Measurements from ENCODE around the gene SLITRK6. TPM values are rescaled to one million over a fixed set of nuclear protein-coding genes. Genes with fewer than 3 reads are reported as not detected.
A peak's percentile ranks its signal among the peaks of the same experiment; 100 is the strongest.

The SLITRK6 gene, protein sequence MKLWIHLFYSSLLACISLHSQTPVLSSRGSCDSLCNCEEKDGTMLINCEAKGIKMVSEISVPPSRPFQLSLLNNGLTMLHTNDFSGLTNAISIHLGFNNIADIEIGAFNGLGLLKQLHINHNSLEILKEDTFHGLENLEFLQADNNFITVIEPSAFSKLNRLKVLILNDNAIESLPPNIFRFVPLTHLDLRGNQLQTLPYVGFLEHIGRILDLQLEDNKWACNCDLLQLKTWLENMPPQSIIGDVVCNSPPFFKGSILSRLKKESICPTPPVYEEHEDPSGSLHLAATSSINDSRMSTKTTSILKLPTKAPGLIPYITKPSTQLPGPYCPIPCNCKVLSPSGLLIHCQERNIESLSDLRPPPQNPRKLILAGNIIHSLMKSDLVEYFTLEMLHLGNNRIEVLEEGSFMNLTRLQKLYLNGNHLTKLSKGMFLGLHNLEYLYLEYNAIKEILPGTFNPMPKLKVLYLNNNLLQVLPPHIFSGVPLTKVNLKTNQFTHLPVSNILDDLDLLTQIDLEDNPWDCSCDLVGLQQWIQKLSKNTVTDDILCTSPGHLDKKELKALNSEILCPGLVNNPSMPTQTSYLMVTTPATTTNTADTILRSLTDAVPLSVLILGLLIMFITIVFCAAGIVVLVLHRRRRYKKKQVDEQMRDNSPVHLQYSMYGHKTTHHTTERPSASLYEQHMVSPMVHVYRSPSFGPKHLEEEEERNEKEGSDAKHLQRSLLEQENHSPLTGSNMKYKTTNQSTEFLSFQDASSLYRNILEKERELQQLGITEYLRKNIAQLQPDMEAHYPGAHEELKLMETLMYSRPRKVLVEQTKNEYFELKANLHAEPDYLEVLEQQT
- 0.11 and 0.13 TPM in 2 replicates for total RNA-seq (2021; fragmentation: NEBNext Ultra II Directional; extraction: Animal tissue kit (Norgen Biotek cat#: 25700))
- polyA plus RNA-seq (2011; rRNA removed) = 0.03 and 0.17 TPM in 2 replicates
- polyA plus RNA-seq (2011; cell fraction: cytosol; rRNA removed) = 0.01 TPM
- 0.06 TPM for polyA plus RNA-seq (2011; cell fraction: nucleus; rRNA removed)
- polyA plus RNA-seq (2012, experiment 1 of 2) = 0.06 to 0.50 TPM (median 0.15 TPM) in 4 replicates
- not detected for polyA plus RNA-seq (2012, experiment 2 of 2)
- polyA plus RNA-seq (2013, experiment 1 of 2) = 0.32 TPM
- polyA plus RNA-seq (2013, experiment 2 of 2) = 0.33 TPM
- 0.09 and 0.17 TPM in 2 replicates for polyA minus RNA-seq (2011; rRNA and poly(A)+ RNA removed)
- not detected for polyA minus RNA-seq (2011; cell fraction: cytosol; rRNA and poly(A)+ RNA removed)
- polyA minus RNA-seq (2011; cell fraction: nucleus; rRNA and poly(A)+ RNA removed) = not detected
- long read RNA-seq, experiment 1 = 0 reads
- long read RNA-seq, experiment 2 = 0 reads

DNA sequence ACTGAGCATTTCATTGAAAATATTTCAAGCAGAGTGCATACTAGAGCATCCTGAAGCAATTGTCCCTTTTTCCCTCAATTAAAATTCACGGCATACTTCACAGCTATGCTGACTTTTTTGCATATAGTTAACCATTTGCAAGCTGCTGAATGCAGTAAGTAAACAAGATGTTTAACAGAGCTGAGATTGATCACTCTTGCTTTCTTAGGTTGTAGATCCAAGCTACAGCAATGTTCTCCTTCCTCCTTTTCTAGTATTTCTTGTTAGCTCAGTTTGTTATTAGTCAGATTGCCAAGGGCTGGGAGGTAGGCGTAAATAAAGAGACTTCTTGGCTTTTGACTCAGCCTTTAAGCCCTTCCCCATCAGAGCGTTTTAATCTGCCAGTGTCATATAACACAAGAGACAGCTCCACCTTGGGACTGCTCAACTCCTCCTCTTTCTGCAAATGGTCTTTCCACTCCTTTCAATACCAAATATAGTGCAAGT lies at the start of gene SLITRK6:
Gene SLITRK6 (minus strand): TSS at position 323 of the 486 bp plus-strand sequence. CDS start 2,911 bp downstream, outside the sequence.
- Histone ChIP-seq H4K91ac (replicated peaks; ENCODE audit: insufficient read length, low read length) (no peak within 1 kb of the TSS), H3K56ac (replicated peaks; ENCODE audit: insufficient read length, low read depth, low read length) (no peak within 1 kb of the TSS), H3K23me2 (ENCODE audit: low read depth, low read length) (no peaks in the 10 kb centered on the region), H2BK15ac (ENCODE audit: low read length) (no peak within 1 kb of the TSS), H4K8ac (ENCODE audit: extremely low read depth, insufficient read depth, low read length) (no peak within 1 kb of the TSS), H3K4ac (replicated peaks; ENCODE audit: insufficient read length, low read depth, low read length) (no peak within 1 kb of the TSS), H3K23ac (ENCODE audit: insufficient read length) (no peak within 1 kb of the TSS), H3K18ac (ENCODE audit: extremely low read depth, low read length) (no peak within 1 kb of the TSS), H2BK5ac (ENCODE audit: low read depth, low read length) (no peak within 1 kb of the TSS; the same call in 1 of the 2 replicates), H3K4me3 (ENCODE audit: extremely low read depth in 1 of 4, insufficient read depth in 2 of 4, low read depth in 3 of 4, low read length in 4 of 4) (0 out of 8 replicates have a peak within 1 kb of the TSS, but pooled peaks of 1 of the 4 experiments have one; percentile 8), H3K4me1 (replicated peaks in 1 of 4; ENCODE audit: control insufficient read depth in 3 of 4, insufficient read depth in 4 of 4, low read length in 3 of 4) (peaks cover 0 to 7% (median 0%) of the 10 kb centered on the region in 4 experiments; a peak in 1 of 7 replicates), H3K9ac (replicated peaks in 1 of 4; ENCODE audit: extremely low read depth in 1 of 4, low read depth in 3 of 4, low read length in 3 of 4) (no peak within 1 kb of the TSS), H4K20me1 (replicated peaks in 1 of 2; ENCODE audit: control insufficient read depth in 1 of 2, insufficient read depth in 2 of 2, low read length in 2 of 2) (no peaks in the 10 kb centered on the region), H3K27me3 (replicated peaks in 1 of 4; ENCODE audit: control insufficient read depth in 3 of 4, extremely low read depth in 1 of 4, insufficient read depth in 3 of 4, low read length in 3 of 4) (no peaks in the 10 kb centered on the region), H3K9me3 (ENCODE audit: insufficient read depth in 2 of 2, low read depth in 1 of 2, low read length in 1 of 2) (no peaks in the 10 kb centered on the region), H3K27ac (ENCODE audit: low read depth, low read length) (no peak within 1 kb of the TSS), H3K79me2 (ENCODE audit: control insufficient read depth in 1 of 2, insufficient read depth in 2 of 2, low read length in 2 of 2) (no peaks in the 10 kb centered on the region), H2AFZ (ENCODE audit: low read length) (peak within 1 kb of the TSS; percentile 87; the same call in 1 of the 2 replicates), H3K14ac (ENCODE audit: insufficient read length) (no peak within 1 kb of the TSS), H3K79me1 (ENCODE audit: low read depth, low read length) (no peaks in the 10 kb centered on the region), H2BK20ac (ENCODE audit: low read length) (no peak within 1 kb of the TSS), H4K5ac (ENCODE audit: insufficient read length, low read depth, low read length) (no peak within 1 kb of the TSS), H2BK12ac (ENCODE audit: low read depth, low read length) (no peak within 1 kb of the TSS), H2AK5ac (ENCODE audit: low read depth, low read length) (no peak within 1 kb of the TSS), H2BK120ac (replicated peaks; ENCODE audit: low read depth, low read length) (no peak within 1 kb of the TSS), H3K4me2 (ENCODE audit: insufficient read depth in 1 of 2, low read depth in 2 of 2, low read length in 2 of 2) (peak within 1 kb of the TSS; percentile 22 to 53; a peak in 2 of 4 replicates), H3K36me3 (ENCODE audit: control insufficient read depth in 2 of 4, insufficient read depth in 4 of 4, low read length in 3 of 4) (no peaks in the 10 kb centered on the region)
- WGBS, 2 experiments (ENCODE audit: extremely low coverage in 1 of 2, insufficient coverage in 1 of 2, insufficient read length in 1 of 2, insufficient replicate concordance in 2 of 2, low coverage in 1 of 2, low lambda C conversion rate in 2 of 2, missing lambda C conversion rate in 1 of 2) = 37% methylated on average over 3 of the region's 3 CpGs; no CpG with 5 or more reads in 1 of the 2 experiments
- POLR2A ChIA-PET (ENCODE audit: partially characterized antibody) = no interaction called here
- FAIRE-seq = peak; percentile 84
- peak in 1 of 2 experiments; percentile 17 for DNase-seq (ENCODE audit: low read depth in 1 of 2, low spot score in 2 of 2)
- CTCF ChIA-PET (ENCODE audit: partially characterized antibody) = interaction anchor here (0.7 to 2.1 kb wide), 6 partner anchors 9 to 953 kb away, joined by 3 to 6 read pairs (median 5); no protein-coding TSS in a partner anchor
- TF ChIP-seq RAD21 (IDR thresholded peaks at IDR 0.05 in 1 of 2, conservative IDR thresholded peaks at IDR 0.05 in 1 of 2; ENCODE audit: low read depth in 2 of 2, low read length in 2 of 2) = peak; percentile 33 to 36
- no peak for TF ChIP-seq CREB1 (IDR thresholded peaks at IDR 0.05)

Measured in H1 (cell line).